GM12874 (cell line): Measurements from ENCODE around the gene U2SURP.

Experiments
- TF ChIP-seq, protein P1 (sequence below): IDR thresholded peaks from 2 replicates; pipeline ENCODE4 v1.5.1; 2011; ENCODE audit warnings: low read depth, mild to moderate bottlenecking, control low read depth, low read length, moderate library complexity; ENCODE audit not compliant: insufficient read depth

U2SURP gene

DNA sequence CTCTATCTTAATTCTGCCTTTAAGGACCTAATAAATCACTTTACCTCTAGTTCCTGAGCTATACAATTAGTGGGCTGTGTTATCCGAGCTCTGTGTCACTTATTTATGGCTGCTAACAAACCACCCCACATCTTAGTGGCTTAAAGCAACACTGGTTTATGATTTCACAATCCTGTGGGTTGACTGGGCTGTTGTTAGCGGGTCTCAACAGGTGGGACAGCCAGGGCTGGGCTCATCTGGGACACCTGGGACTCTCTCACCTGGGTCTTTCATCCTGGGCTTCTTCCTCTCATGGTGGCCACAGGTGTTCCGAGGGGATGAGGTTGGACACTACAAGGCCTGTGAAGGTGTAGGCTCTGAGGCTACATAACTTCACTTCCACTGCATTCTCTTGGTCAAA is 82.4 kb downstream of the U2SURP start:
- TF ChIP-seq, protein P1, sequence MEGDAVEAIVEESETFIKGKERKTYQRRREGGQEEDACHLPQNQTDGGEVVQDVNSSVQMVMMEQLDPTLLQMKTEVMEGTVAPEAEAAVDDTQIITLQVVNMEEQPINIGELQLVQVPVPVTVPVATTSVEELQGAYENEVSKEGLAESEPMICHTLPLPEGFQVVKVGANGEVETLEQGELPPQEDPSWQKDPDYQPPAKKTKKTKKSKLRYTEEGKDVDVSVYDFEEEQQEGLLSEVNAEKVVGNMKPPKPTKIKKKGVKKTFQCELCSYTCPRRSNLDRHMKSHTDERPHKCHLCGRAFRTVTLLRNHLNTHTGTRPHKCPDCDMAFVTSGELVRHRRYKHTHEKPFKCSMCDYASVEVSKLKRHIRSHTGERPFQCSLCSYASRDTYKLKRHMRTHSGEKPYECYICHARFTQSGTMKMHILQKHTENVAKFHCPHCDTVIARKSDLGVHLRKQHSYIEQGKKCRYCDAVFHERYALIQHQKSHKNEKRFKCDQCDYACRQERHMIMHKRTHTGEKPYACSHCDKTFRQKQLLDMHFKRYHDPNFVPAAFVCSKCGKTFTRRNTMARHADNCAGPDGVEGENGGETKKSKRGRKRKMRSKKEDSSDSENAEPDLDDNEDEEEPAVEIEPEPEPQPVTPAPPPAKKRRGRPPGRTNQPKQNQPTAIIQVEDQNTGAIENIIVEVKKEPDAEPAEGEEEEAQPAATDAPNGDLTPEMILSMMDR = no peak

DNA sequence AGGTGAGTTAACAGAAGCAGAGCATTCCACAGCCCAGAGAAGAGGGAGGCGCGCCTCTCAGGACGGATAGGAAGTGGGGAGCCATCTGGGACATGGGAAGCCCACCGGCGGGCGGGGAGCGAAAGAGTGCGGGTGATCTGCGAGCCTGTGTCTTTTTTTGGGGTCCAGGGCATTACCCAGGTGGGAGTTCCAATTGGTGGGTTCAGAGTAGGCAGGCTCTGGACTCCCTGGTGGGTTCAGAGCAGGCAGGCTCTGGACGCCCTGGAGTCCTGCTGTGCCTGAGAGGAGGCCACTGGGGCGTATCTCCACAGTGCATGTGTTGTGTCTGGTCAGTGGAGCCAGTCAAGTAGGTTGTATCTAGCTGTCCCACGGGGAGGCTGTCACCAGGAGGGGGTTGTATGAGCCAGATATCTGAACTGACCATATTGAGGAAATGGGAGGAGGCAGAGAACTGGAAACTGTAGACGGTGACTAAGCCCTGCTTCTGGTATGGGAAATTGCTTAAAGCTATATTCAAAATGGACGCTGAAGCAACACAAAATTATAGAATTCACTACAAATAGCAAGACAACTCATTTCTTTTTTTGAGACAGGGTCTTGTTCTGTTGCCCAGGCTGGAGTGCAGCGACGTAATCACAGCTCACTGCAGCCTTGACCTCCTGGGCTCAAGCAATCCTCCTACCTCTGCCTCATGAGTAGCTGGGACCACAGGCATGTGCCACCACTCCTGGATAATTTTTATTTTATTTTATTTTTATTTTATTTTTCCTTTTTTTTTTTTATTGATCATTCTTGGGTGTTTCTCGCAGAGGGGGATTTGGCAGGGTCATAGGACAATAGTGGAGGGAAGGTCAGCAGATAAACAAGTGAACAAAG is 83.7 kb downstream of the U2SURP start:
- TF ChIP-seq, protein P1 = no peak

DNA sequence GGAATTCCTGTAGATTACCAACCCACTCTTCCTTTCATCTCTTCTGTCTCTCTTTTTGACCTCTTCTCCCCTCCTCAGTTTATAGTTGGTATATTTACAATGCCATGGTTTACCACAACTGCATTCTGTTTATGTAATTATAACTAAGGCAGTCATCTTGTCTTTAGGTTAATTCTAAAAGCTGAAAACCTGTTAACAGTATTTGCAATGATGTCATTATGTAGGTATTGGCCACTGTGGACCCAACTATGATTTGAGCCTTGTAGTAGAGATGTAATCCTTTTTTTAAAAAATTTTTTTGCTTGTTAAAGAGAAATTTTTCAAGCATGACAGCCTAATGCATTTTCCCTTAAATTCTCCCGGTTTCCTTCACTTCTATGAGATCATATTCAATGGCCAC is 87.5 kb downstream of the U2SURP start:
- TF ChIP-seq, protein P1 = no peak

DNA sequence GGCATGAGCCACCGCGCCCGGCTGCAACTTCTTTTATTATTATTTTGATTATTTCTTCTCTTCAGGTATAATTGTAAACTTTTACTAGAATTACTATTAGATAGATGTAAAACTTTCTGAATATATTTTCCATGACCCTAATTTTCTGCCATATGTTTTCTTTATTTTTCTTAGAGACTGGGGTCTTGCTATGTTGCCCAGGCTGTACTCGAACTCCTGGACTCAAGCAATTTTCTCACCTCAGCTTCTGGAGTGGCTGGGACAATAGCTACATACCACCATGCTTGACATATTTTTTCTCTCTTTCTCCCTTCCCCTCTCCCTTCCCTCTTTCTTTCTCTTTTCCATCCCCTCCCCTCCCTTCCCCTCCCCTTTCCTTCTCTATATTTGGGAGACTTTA is 88.6 kb downstream of the U2SURP start:
- TF ChIP-seq, protein P1 = no peak

DNA sequence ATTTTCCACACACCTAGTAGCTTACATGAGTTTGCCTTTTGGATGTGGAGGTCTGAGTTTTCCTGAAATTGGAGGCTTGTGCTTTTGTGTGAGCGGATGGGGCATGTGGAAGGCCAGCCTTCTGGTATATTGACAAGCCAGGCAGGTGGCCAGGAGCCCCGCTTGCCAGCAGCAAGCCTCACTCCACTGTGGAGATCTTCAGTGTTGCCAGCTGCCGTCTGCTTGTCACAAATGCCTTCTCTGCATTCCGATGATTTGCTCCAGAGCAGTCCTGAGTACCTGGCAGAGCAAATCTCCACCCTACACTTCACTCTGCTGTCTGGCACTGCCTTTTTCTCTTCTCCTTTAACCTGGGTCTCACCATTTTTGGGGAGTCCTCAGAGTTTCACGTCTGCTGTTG is 89.1 kb downstream of the U2SURP start:
- TF ChIP-seq, protein P1 = no peak

DNA sequence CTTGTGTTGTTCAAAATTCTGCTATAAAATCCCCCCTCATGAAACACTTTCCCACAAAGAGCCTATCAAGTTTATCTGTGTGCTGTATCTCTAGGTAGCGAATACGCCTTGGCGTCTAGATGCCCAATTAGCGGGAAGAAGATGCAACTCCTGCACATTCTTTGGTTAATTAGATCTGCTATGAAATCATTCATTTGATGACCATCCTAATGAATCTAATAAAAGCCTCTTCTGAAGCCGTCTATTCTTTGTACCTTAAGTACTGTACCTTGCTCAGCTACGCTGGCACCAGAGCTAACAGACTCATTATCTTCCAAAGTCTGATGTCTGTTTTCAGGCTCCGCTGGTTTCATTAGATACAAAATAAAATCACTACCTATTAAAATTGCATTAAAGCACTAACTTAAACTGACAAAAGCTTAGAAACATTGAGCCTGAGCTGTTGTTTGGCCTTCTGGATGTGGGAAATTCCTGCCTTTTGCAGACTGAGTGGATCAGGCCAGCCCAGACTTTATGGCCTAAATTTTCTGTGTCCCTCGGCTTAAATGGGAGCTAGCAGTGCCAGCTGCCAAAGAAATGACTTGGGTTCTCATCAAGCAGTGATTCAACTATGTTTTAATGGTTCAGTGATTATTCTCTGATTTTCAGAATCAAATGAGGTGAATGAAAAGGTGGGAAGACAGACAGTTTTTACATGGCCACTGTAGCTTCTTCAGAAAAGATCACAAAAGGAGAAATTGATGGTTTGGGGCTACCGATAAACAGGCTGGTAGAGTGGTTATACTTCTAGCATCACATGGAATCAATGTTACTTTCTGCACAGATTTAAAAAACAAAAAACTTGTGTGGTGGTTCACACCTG is 89.8 kb downstream of the U2SURP start:
- TF ChIP-seq, protein P1 = no peak

DNA sequence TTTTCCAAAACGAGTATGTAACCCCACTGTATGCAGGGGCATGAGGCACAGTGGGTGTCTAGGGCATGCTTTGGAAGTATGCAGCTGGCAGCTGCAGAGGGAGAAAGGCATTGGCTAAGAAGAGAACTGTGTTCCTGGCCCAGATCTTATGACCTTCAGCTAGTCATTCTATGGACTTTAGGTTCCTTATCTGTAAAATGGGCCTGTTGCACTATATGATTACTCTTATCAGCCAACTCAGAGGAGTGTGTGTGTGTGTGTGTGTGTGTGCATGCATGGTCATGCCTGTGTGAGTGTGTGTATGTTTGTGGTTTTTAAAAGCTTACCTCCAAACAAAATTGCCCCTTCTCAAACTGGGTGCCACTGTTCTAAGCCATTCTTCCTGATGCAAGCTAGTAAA is 90.8 kb downstream of the U2SURP start:
- TF ChIP-seq, protein P1 = no peak
